HG03432 (cell line): ENCODE results near the gene PIK3CA.

Source experiments
- ATAC-seq: cut with Tn5 transposase; IDR thresholded peaks from one replicate; pipeline ENCODE4 v1.9.1; 2021; ENCODE audit warnings: mild to moderate bottlenecking, moderate library complexity; ENCODE audit not compliant: unreplicated experiment

The PIK3CA gene

DNA sequence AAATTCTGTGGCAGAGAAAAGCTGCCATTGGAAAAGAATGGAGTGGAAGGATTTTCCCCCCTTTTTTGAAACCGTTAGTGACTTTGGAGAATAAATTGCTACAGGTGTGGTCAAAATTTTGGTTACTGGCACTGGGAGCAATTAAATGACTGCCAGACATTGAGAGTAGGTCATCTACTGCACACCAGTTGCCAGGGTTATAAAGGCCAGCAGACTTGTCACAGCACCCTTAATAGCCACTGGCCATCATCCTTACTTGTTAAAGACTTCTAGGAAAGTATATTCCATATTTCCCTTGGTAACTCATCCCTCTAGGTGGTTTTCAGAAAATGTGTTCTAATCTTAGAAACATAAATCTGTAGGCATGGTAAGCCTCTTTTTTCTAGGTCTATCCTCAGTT lies 8.0 kb downstream of the PIK3CA start:
- no peak for ATAC-seq

DNA sequence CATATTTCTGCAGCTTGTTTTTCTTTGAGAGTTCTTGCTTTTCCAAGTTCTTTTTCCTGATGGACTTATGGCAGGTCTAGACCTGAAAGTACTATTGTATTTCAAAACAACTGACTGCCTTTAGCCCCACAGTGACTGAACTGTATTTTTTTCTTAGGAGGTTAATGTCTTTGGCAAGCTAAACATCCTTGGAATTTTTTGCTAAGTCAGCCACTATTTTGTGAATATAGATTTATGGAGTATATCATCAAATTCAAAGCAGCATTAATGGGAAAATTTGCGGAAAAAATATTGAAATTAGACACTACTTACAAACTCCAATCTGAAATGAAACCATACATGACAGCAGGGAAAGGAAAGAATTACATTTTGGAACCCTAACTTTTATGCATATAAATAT lies 8.6 kb downstream of the PIK3CA start:
- no peak for ATAC-seq

- peak; percentile 81 for ATAC-seq
These were observed 10.3 kb downstream of the PIK3CA start for GRCh38 chr3:179158336-179159039.

- no peak for ATAC-seq
These were observed 15.3 kb downstream of the PIK3CA start for GRCh38 chr3:179163503-179163902.

DNA sequence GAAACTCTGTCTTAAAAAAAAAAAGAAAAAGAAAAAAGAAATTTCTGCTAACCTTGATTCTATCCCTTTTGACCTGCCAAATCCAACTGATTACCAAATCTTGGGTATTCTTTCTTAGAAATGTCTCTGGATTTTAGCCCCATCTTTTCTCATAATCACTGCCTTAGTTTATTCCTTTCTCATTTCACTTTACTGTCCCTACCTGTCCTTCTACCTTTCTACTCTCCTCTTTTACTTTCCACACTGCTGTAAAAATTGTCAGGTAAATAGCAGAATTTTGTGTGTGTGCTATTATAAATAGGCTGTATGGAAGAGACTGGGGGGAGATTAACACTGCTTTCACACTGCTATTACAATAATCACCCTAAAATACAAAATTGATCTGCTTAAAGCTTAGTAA lies 16.7 kb downstream of the PIK3CA start:
- no peak for ATAC-seq

DNA sequence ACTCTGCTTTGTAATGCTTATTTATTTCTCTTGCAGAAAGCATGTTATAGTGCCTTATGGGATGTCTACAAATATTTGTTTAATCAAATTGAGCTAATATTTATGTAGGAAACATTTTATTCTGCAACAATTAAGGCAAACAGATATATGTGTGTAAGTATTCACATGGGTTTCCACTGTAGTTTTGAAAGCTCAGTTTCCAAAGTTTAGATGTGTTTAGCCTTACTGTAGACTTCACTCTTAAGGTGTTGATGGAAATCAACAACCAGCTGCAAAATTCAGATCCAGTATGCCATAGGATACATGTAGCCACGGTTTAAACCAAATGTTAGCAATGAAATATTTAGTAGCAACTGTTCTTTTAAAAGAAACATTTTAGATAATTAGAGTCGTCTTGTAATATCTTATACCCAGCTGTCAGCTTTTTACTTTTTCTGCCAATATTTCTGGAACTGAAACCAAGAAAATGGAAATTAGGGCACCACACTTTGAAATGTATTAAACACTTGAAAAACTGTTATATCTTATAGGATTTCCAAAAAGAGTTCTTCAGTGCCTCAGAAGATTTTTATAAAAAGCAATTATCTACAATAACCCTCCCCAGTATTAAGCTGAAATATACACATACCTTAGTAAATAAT lies 18.5 kb downstream of the PIK3CA start:
- ATAC-seq = no peak

DNA sequence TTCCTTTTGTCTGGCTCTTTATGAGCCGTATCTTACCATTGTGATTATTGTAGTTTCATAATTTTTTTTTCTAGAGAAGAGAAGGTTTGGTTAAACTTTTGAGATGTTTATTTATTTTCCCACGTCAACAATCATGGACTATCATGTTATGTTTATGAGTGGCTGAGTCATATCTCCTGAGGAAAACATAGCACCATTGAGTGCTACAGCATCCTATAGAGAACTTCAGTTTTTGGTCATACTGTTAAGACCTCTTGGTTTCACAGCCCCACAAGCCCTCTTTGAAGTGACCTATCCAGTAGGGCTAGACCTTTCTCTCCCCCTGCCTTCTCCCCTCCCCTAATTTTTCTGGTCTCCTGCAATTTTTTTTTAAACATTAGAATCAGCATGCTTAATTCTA lies 20.8 kb downstream of the PIK3CA start:
- ATAC-seq = peak; percentile 58

GRCh38 chr3:179172546-179172945 lies 24.4 kb downstream of the PIK3CA start:
- no peak for ATAC-seq

GRCh38 chr3:179174316-179174715 lies 26.2 kb downstream of the PIK3CA start:
- peak; percentile 81 for ATAC-seq

- peak; percentile 54 for ATAC-seq
These were observed 26.7 kb downstream of the PIK3CA start for GRCh38 chr3:179174898-179175297.

DNA sequence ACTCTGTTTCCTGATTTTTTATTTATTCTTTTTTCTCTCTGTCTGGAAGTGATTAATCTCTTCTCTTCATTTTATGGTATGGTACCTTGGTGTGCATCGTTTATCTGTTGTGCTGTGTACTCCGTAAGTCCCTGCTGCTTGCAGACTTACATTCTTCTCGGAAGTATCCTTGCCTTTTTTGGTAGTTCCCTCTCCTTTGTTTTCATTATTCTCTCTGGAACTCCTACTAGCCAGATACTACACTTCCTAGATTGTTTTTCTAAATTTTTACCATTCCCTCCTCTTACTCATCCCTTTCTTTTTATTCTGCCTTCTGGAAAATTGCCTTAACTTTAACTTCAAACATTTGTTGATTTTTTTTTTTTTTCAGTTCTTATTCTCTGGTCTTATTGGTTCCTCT lies 27.2 kb downstream of the PIK3CA start:
- no peak for ATAC-seq

GRCh38 chr3:179177611-179178010 lies 29.5 kb downstream of the PIK3CA start:
- ATAC-seq = no peak

DNA sequence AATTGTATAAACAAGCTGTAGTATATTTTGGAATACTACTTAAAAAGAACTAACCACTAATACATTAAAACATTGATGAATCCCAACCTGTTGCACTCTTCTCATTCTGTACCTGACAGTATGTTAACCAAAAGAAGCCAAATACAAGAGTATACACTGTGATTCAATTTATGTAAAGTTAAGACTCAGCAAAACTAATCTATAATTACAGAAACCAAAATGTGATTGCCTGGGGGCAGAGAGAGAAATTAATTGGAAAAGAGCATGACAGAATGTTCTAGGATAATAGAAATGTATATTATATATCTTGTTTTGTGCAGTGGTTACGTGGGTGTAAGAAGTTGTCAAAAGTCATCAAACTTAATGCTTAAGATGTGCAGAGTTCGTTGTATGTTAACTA lies 31.1 kb downstream of the PIK3CA start:
- ATAC-seq = no peak

- ATAC-seq = peak; percentile 41
These were observed 32.0 kb downstream of the PIK3CA start for GRCh38 chr3:179179979-179180759.

DNA sequence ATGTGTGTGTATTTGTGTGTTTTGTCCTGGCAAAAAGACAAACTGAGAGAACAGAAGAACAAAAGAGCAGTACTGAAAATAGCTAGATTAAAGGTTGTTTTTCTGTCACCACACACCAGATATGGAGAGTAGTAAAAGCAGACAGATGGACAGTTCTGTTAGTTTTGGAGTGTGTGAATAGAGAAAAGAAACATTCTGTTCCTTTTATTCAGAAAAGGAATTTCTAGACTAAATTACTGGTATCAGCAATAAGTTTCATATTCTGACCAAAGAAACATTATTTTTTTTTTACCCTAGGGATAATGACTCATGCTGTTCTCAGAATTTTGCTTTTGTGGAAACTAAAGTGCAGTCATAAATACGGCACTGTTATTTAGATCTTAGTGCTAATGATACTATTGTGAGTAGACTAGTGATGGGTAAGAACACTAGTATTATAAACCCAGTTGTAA lies 32.9 kb downstream of the PIK3CA start:
- peak; percentile 77 for ATAC-seq

DNA sequence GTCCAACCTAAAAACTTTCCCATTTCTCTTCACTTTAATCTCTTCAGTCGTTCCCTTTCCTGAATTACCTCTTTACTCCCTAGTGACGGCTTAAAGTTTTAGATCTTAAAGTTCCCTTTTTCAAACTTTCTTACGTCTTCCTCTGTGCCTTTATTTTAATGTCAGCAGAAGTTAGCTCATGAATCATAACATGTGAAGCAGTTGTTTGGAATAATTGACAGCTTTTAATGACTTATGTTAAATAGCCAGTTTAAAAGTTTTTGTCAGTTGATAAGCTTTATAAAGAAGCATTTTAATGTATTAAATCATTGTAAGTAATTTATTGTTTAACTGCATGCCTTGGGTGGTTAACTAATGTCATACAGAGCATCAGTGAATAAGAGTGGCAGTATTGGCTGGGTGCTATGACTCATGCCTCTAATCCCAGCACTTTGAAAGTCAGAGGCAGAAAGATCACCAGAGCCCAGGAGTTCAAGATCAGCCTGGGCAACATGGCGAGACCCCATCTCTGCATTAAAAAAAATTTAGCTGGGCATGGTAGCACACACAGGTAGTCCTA lies 33.9 kb downstream of the PIK3CA start:
- ATAC-seq = no peak

DNA sequence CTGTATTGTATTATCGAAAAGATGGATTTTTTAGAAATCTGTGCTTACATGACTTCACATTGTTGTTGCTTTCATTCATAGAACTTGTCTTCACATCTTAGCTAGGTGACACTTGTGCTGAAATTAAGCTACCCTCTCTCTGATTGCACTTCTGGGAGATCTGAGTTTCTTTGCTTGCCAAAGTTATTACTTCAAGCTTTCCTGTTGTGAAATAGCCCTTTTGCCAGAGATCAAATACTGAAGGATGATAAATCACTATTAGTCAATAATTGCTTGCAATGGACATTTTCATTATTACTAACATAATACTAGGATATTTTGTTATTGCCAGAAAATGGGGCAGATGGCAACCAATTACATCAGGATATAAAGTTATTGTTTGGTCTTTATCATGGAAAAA lies 34.7 kb downstream of the PIK3CA start:
- ATAC-seq = no peak

DNA sequence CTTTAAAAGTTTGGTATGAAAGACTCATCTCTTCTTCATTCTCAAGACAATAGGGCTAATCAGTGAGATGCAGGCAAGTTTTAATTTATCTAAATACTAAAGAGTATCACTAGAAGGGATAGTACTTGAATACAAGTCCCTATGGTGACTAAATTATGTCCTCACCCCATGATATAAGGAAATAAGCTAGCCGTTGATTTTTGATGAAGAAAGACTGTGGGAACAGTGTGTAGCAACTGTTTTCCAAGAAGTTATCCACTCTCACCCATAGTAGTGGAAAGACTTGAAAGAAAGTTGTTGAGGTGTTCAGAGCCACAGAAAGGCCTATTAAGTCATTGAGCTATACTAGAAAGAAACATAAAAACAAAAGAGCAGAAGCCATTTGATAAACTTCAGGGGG lies 36.7 kb downstream of the PIK3CA start:
- ATAC-seq = no peak

GRCh38 chr3:179186426-179186825 lies 38.3 kb downstream of the PIK3CA start:
- ATAC-seq = no peak

GRCh38 chr3:179189759-179190158 lies 41.6 kb downstream of the PIK3CA start:
- no peak for ATAC-seq

DNA sequence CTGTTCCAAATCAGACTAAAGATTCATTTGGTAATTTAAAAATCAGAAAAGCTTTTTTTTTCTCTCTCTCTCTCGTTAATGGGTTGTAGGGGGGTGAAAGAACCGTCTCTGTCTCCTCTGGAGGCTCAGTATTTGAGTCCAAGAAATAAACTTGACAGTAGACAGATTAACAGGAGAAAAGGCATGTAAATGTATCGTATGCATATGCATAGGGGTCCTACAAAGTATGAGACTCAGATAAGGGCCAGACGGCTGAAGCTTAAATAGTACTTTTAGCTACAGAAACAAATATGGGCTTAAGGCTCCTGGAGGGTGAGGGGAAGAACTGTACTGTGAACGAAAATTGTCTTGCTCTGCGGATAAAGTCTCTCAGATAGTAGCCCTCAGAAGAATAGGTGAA lies 42.4 kb downstream of the PIK3CA start:
- ATAC-seq = no peak

- no peak for ATAC-seq
These were observed 44.4 kb downstream of the PIK3CA start for GRCh38 chr3:179192542-179192941.
